Smooth muscle cell (in vitro differentiated cells): ENCODE measurements around the gene BRD3OS. TPM values are rescaled to one million over a fixed set of nuclear protein-coding genes. Genes with fewer than 3 reads are reported as not detected.
A peak's percentile ranks its signal among the peaks of the same experiment; 100 is the strongest.

Experiments
- DNase-seq: peaks from one replicate; lab custom pipeline; 2025; ENCODE audit not compliant: unreplicated experiment; lab: John Stamatoyannopoulos, UW
- H2AFZ ChIP-seq: fragments of 200-600 bp; sonication (generic); 2 replicates; pipeline ENCODE4 v1.6.0; 2016; ENCODE audit warnings: antibody characterized with exemption, low read depth, mild to moderate bottlenecking
- H3F3A ChIP-seq: fragments of 200-600 bp; sonication (generic); 2 replicates; pipeline ENCODE4 v1.6.0; 2017; ENCODE audit warnings: antibody characterized with exemption, low read depth
- H3K27ac ChIP-seq: fragments of 200-600 bp; sonication (generic); 2 replicates; pipeline ENCODE4 v1.5.1; 2016; ENCODE audit warnings: low read depth, mild to moderate bottlenecking
- H3K27me3 ChIP-seq: fragments of 200-600 bp; sonication (generic); 2 replicates; pipeline ENCODE4 v1.6.1; 2016; ENCODE audit warnings: low read depth, mild to moderate bottlenecking
- H3K36me3 ChIP-seq: fragments of 200-600 bp; sonication (generic); 2 replicates; pipeline ENCODE4 v1.5.1; 2016; ENCODE audit warnings: low read depth
- H3K4me1 ChIP-seq: fragments of 200-600 bp; sonication (generic); 2 replicates; pipeline ENCODE4 v1.5.1; 2016; ENCODE audit warnings: low read depth
- H3K4me2 ChIP-seq: fragments of 200-600 bp; sonication (generic); 2 replicates; pipeline ENCODE4 v1.6.0; 2016; ENCODE audit warnings: mild to moderate bottlenecking
- H3K4me3 ChIP-seq: fragments of 200-600 bp; sonication (generic); 2 replicates; pipeline ENCODE4 v1.5.1; 2016; ENCODE audit warnings: mild to moderate bottlenecking
- H3K79me2 ChIP-seq: fragments of 200-600 bp; sonication (generic); 2 replicates; pipeline ENCODE4 v1.6.0; 2016; ENCODE audit warnings: low read depth, mild to moderate bottlenecking
- H3K9ac ChIP-seq: fragments of 200-600 bp; sonication (generic); 2 replicates; pipeline ENCODE4 v1.6.0; 2016; ENCODE audit warnings: low read depth
- H3K9me3 ChIP-seq: fragments of 200-600 bp; sonication (generic); replicated peaks from 2 replicates; pipeline ENCODE4 v1.5.1; 2016; ENCODE audit warnings: low read depth
- H4K20me1 ChIP-seq: fragments of 200-600 bp; sonication (generic); 2 replicates; pipeline ENCODE4 v1.6.0; 2016; ENCODE audit warnings: low read depth
- WGBS: methylation state at CpG from one replicate; pipeline ENCODE4 v1.1.7; 2016; ENCODE audit warnings: low lambda C conversion rate; 5-methylcytosine and 5-hydroxymethylcytosine counted together
- polyA plus RNA-seq: library from polyadenylated mRNA; unstranded; fragments of >200 nt; fragmentation: Nextera tagmentation; extraction: Ambion mirVana; gene quantifications from 2 replicates; pipeline ENCODE4 v1.2.1, GENCODE V29; 2016
- total RNA-seq: library from RNA; depleted of rRNA; stranded (reverse); fragments of >200 nt; gene quantifications from 2 replicates; pipeline ENCODE4 v1.2.3, GENCODE V29; 2014
- TF ChIP-seq, protein P1 (sequence below): fragments of 200-600 bp; sonication (generic); IDR thresholded peaks from 2 replicates; pipeline ENCODE4 v1.5.1; 2017; ENCODE audit warnings: borderline replicate concordance, mild to moderate bottlenecking, antibody characterized with exemption; ENCODE audit not compliant: insufficient read depth, poor library complexity, severe bottlenecking

The BRD3OS gene
- total and polyA plus RNA-seq, 2 experiments from 2014 or later: 16.0 to 16.1 TPM

DNA sequence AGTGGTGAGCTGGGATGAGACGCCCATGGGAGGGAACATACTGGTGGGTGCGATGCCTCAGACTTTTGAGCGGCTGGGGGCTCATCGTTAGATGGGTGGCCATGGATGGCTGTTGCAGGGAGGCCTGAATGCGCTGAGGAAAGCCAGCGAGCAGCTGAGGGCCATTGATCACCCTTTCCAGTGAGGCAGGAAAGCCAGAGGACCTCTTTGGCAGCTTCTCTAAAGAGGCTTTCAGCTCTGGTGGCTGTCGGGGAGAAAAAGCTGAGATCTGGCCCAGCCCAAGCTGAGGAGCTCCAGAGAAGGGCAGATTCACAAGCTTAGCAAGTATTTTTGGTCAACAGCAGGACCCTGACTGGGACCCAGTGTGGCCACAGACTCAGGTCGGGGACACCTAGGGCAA lies 19.9 kb upstream of the BRD3OS start:
- 91% methylated on average over 8 of the region's 8 CpGs for WGBS
- Histone ChIP-seq H3K4me1 (no peaks in the 10 kb centered on the region), H3K27me3 (no peaks in the 10 kb centered on the region), H2AFZ (no peak overlapping the region), H3K36me3 (no peaks in the 10 kb centered on the region), H3K4me3 (no peak overlapping the region), H3K4me2 (no peak overlapping the region), H3K9ac (no peak overlapping the region), H3K9me3 (no peaks in the 10 kb centered on the region), H3K27ac (no peak overlapping the region), H3K79me2 (no peaks in the 10 kb centered on the region), H3F3A (no peaks in the 10 kb centered on the region), H4K20me1 (no peaks in the 10 kb centered on the region)
- DNase-seq: no peak
- TF ChIP-seq, protein P1, sequence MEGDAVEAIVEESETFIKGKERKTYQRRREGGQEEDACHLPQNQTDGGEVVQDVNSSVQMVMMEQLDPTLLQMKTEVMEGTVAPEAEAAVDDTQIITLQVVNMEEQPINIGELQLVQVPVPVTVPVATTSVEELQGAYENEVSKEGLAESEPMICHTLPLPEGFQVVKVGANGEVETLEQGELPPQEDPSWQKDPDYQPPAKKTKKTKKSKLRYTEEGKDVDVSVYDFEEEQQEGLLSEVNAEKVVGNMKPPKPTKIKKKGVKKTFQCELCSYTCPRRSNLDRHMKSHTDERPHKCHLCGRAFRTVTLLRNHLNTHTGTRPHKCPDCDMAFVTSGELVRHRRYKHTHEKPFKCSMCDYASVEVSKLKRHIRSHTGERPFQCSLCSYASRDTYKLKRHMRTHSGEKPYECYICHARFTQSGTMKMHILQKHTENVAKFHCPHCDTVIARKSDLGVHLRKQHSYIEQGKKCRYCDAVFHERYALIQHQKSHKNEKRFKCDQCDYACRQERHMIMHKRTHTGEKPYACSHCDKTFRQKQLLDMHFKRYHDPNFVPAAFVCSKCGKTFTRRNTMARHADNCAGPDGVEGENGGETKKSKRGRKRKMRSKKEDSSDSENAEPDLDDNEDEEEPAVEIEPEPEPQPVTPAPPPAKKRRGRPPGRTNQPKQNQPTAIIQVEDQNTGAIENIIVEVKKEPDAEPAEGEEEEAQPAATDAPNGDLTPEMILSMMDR: no peak

DNA sequence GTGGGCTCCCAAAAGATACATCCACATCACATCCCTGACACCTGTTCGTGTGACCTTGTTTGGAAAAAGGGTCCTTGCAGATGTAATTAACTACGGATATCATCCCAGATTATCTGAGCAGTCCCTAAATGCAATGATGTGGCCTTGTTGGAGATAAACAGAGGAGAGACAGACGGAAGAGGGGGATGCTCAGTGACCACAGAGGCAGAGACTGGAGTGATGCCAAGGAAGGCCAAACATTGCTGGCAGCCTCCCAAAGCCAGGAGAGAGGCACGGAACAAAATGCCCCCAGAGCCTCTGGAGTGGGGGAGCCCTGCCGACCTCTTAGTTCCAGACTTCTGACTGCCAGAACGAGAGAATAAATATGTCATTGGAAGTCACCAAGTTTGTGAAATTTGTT lies 18.1 kb upstream of the BRD3OS start:
- Histone ChIP-seq H3F3A (no peaks in the 10 kb centered on the region), H3K36me3 (no peaks in the 10 kb centered on the region), H3K4me1 (no peaks in the 10 kb centered on the region), H4K20me1 (no peaks in the 10 kb centered on the region), H2AFZ (no peak overlapping the region), H3K27me3 (no peaks in the 10 kb centered on the region), H3K27ac (no peak overlapping the region), H3K79me2 (no peaks in the 10 kb centered on the region), H3K9ac (no peak overlapping the region), H3K9me3 (no peaks in the 10 kb centered on the region), H3K4me2 (peak overlapping the region; percentile 9), H3K4me3 (no peak overlapping the region)
- DNase-seq: no peak
- WGBS: 55% methylated on average over 6 of the region's 6 CpGs
- TF ChIP-seq, protein P1: no peak

DNA sequence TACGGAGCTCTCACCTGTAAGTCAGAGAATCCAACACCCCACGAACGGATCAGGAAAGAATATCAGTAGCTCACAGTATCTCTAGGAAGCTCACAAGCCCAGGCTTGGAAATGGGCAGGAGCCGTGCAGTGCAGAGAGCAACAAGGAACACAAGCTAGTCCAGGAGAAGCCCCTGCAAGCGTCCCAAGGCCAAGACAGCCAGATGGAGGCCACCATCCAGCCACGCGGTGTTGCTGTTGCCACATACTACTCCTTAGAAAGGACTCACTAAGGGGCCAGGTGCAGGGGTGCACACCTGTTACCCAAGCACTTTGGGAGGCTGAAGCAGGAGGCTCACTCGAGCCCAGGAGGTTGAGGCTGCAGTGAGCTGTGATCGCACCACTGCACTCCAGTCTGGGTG lies 17.7 kb upstream of the BRD3OS start:
- TF ChIP-seq, protein P1: no peak
- Histone ChIP-seq H3K4me2 (no peak overlapping the region), H4K20me1 (no peaks in the 10 kb centered on the region), H3K27me3 (no peaks in the 10 kb centered on the region), H3F3A (no peaks in the 10 kb centered on the region), H2AFZ (no peak overlapping the region), H3K4me1 (no peaks in the 10 kb centered on the region), H3K36me3 (no peaks in the 10 kb centered on the region), H3K9ac (no peak overlapping the region), H3K4me3 (no peak overlapping the region), H3K79me2 (no peaks in the 10 kb centered on the region), H3K27ac (no peak overlapping the region), H3K9me3 (no peaks in the 10 kb centered on the region)
- no peak for DNase-seq
- WGBS: 94% methylated on average over 9 of the region's 9 CpGs

DNA sequence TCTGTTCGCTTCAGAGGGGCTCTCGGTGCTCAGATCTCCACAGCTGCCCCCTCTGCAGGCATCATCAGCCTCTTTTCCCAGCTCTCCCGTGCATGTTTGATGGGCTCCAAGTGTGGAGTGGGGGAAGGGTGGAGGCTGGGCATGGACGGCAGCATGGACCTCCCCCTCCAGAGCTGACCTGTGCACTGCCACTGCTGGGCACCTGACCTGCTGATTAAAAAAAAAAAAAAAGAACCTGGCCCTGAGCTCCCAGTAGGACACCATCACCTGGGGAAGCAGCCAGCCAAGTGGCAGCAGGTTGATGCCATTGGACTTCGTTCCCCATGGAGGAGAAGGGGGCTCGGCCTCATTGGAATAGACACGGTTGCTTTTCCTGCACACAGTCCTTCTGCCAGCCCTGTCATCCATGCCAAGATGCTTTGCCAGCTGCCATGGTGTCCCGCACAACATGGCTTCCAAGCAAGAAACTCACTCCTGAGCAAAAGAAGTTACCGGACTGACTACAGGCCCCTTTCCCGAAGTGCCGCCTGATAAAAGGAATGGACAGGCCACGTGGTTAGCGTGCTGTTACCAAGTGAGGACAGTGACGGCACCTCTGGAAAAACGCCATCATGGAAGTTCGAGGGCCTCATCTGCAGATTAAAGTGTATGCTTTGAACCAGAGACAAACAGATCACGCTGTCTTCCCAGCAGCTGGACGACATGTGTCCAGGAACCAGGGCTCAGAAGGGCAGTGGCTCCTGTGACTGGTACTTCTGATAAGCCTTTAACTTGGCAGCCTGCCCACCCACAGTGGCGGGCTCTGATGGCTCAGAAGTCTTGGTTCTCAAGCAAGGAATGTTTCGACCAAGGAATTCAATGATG lies 14.7 kb upstream of the BRD3OS start:
- Histone ChIP-seq H2AFZ (no peak overlapping the region), H3K9ac (no peak overlapping the region), H3K36me3 (no peaks in the 10 kb centered on the region), H3K9me3 (no peaks in the 10 kb centered on the region), H3K79me2 (no peaks in the 10 kb centered on the region), H3K4me2 (no peak overlapping the region), H3K27ac (no peak overlapping the region), H3K4me3 (no peak overlapping the region), H3F3A (no peaks in the 10 kb centered on the region), H3K4me1 (no peaks in the 10 kb centered on the region), H3K27me3 (no peaks in the 10 kb centered on the region), H4K20me1 (no peaks in the 10 kb centered on the region)
- no peak for DNase-seq
- WGBS: 83% methylated on average over 20 of the region's 20 CpGs
- TF ChIP-seq, protein P1: no peak
